Renal pelvis (tissue), 4 donors: ENCODE measurements around the gene AGPAT2. TPM values are rescaled to one million over a fixed set of nuclear protein-coding genes. Genes with fewer than 3 reads are reported as not detected.

Experiments
- DNase-seq: peaks from one replicate; pipeline ENCODE4 v3.0.0-alpha.2; 2013
- polyA plus RNA-seq, 3 donors: library from polyadenylated mRNA; unstranded; fragments of 120-200 nt; gene quantifications; one replicate each; pipeline ENCODE4 v1.2.1, GENCODE V29; 2013; ENCODE audit not compliant: insufficient read length in 3 of 3

Gene AGPAT2
- polyA plus RNA-seq, 3 donors, result 51.5 to 61.0 (median 59.4) TPM

DNA sequence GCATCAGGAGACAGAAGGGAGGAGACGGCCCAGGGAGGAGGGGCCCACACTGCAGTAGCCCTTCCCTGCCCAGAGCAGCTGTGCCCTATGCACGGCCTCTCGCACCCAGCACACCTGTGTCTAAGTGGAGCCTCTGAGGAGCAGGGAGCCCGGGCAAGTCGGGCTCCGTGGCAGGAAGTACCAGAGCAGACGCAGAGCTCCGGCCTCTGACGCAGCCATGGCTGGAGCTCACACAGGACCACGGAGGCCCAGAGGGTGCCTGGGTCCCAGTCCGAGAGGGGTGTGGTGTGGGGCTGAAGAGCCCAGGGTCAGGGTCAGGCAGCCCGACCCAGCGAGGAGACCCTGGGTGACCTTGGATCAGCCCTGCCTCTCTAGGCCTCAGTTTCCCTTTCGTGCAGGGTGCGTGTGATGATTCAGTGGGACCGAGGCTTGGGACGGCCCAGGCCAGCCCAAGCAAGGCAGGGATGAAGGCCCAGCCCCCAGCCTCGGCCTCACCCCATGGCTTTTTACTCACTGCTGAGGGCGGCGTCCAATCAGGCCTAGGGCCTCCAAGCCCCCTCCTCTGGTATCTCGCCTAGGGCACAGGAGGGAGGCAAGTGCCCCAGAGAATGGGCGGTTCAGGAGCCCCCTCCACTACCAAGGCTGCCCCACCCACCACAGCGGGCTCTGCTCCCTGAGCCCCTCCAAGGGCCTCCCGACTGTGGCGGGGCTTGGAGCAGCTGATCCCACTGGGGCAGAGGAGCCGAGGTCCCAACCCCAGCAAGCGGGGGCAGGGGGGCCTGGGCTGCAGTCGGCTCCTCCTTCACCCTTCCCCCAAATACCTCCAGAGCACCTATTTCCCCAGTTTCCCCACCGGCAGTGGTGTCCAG lies 4.3 kb upstream of the AGPAT2 start:
- DNase-seq, result no peak

- no peak for DNase-seq
Observed at GRCh38 chr9:136690806-136691261, 3.6 kb upstream of the AGPAT2 start.

- no peak for DNase-seq
Observed at GRCh38 chr9:136690104-136690805, 3.0 kb upstream of the AGPAT2 start.

GRCh38 chr9:136689108-136689460 lies 1.8 kb upstream of the AGPAT2 start:
- no peak for DNase-seq

DNA sequence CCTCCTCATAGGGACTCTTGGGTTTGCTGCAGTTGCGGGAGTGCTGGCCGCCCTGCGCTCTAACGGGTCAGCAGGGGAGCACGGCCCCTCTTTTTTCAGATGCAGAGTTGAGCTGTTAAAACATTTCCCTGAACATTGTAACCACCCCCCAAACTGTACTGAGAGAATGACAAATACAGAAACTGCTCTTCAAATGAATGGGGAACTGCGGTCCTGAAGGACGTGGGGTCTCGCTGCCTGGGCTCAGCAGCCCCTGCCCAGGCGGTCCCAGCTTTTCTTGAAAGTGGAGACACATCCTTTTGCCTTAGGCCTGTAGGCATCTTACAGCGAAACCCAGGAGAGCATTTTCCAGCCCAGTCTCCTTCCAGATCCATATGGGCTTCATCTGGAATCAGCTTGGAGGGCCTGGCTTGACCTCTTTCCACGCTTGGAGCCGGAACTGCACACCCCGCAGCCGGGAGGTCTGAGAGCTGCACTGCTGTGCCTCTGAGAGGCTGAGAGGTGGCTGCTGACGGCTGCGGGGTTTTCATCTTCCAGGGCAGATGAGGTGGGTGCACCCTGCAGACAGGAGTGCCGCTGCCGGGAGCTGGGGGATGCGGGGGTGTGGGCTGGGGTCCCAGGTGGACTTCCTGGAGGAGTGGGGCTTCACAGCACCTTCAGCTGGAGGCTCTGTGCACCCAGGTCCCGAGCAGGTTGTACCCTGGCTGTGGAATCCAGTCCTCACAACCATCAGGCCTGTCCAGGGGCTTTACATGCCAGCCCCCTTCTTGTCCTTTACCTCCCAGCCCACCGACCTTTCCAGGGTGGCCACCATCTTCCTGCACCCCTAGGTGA lies 1.2 kb upstream of the AGPAT2 start:
- DNase-seq, result no peak

DNA sequence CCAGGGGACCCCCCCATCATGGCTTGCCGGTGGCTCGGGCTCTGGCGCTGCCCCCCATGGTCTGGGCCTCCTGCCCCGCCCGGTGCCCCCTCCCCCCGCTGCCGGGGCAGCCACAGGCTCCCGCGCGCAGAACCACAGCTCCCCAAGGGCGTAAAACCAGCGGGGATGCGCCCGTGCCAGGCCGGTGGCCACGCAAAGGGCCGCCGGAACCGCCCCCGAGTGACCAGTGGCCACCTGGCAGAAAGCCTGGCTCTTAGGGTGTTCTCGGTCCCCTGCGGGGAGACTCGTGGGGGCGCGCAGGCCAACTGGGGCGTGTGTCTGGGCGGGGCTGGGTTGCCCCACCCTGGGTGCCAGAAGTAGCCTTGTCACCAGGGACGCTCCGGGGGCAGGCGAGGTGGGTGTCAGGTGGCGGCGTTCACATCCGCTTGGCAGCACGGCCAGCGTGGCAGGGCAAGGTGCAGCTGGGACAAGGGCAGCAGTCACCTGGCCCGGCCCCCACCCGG lies 515 bp upstream of the AGPAT2 start:
- DNase-seq, result no peak

DNA sequence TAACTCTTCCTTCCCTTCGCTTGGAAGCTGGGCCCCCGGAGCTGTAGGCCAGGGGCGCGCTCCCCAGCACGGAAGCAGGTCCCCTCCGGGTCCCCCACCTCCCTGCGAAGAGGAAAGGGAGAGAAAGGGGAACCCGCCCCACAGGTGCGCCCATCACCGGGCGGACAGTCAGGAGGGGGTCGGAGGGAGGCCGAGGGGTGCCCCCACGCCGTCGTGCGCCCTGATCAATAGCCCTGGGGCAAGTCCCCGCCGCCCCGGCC lies 793 bp downstream of the AGPAT2 start:
- no peak for DNase-seq

- no peak for DNase-seq
Observed at GRCh38 chr9:136685790-136686533, 1.3 kb downstream of the AGPAT2 start.

GRCh38 chr9:136685216-136685615 lies 2.0 kb downstream of the AGPAT2 start:
- DNase-seq, result no peak

DNA sequence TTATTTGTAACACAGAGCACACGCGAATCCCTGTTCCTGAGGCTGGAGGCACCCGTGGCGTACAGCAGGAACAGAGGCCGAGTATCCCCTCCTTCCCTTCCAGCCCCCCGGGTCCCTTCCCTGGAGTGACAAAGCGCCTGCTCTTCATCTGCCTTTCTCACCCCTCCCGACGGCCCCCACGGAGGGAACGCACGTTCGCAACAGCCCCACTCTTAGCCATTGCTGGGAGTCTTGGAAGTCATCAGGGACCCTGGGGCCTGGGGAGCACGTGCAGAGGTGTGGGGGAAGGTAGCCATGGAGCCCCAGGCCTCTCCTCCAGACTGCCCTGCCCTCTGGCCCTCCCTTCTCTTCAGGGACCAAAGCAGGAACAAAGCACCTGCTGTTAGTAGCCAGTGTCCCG lies 2.5 kb downstream of the AGPAT2 start:
- DNase-seq, result no peak

DNA sequence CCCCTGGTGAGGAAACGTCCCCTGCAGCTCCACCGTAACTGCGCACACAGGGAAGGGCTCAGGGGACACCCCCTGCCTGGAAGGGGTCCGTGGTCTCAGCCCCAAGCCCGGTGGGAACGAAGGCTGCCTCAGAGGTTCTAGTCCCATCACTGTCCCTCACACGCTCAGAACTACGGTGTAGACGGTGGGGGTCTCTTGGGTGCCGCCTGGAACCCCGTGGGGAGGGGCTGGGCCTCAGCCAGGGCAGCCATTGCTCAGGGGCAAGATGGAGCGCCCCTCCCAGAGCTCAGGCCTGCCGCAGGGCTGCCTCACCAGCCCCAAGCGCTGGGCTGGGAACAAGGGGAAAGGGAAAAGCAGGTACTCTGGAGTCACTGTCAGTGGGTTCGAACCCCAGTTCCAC lies 2.9 kb downstream of the AGPAT2 start:
- DNase-seq, result no peak

DNA sequence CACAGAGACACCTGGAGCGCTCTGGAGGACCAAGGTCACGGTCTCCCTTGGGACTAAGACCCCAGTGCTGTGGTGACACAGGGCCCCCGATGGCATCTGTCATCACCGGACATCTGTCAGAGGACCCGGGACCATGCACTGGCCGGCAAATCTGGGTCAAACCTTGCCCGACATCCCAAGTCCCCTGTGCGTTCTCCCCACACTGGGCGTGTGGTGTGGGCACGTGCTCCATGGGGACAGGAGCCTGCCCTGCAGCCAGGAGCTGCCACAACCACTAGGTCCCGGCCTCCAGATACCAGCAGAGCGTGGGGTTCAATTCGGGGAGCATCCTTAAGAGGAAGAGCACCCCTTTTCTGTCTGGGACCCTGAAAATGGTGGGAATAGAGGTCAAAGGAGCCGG lies 3.5 kb downstream of the AGPAT2 start:
- DNase-seq, result no peak

GRCh38 chr9:136683173-136683745 lies 4.0 kb downstream of the AGPAT2 start:
- DNase-seq, result no peak

GRCh38 chr9:136682710-136683109 lies 4.5 kb downstream of the AGPAT2 start:
- DNase-seq, result no peak

DNA sequence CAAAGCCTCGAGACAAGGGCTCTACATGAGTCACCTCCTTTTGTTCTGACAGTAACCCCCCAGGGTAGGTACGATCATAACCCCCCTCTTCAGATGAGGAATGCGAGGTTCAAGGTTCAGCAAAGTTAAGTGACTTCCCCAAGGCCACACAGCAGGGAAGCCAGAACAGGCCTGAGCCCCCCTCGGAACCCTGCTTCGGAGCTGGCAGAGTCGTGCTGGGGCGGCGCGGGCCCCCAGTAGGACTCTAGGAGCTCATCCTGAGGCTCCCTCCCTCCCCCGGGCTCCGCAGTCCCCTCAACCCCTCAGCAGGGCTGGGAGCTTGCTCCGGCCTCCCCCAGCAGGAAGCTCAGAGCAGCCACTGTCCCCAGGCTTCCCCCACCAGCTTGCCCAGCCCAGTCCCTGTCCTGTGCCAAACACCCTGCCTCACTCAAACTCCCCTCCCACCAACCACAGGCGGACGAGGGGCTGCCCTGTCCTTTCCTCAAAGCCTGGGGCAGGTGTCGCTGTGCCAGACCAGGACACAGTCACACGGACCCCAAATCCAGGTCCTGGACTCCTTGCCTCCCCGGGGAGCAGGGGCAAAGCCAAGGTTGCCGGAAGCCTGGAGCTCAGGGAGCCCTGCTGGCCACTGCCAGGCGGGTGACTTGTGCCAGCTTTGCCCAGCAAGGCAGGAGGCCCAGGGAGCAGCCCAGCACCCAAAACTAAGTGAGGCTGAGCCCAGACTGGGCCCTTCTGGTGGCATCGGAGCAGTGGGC lies 5.1 kb downstream of the AGPAT2 start:
- no peak for DNase-seq

GRCh38 chr9:136681029-136681428 lies 6.2 kb downstream of the AGPAT2 start:
- DNase-seq, result no peak

DNA sequence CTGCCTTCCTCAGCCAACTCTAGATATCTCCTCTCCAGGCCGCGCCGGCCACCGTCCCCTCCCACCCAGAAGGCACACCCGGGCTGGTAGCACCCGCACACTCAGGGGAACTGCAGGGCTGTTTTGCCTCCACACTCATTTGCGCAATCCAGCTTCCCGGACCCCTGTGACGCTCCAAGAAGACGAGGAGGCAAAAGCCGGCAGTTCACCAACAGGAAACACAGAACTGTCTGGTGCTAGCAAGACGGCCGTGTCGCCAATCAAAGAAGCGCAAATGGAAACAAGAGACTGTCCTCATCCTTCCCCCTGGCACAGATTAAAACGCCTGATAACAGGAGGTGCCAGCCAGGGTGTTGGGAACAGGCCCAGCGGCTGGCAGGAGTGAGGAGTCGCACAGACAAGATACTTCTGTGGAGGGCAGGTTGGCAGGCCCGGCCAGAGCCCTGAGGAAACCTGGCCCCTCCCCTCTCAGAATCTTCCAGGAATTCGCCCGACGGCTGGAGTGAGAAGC lies 7.8 kb downstream of the AGPAT2 start:
- no peak for DNase-seq

DNA sequence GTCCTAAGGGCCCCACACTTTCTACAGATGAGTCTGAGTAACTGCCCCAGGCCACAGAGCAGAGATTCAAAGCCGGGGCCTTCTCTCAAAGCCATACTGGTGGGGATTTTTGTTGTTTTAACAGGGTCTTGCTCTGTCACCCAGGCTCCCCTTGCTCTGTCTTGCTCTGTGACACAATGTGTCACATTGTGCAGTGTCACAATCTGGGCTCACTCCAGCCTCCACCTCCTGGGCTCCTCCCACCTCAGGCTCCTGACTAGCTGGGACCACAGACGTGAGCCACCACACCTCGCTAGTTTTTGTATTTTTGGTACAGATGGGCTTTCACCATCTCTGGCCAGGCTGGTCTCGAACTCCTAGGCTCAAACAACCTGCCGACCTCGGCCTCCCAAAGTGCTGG lies 8.6 kb downstream of the AGPAT2 start:
- DNase-seq, result no peak

- no peak for DNase-seq
Observed at GRCh38 chr9:136678034-136678433, 9.2 kb downstream of the AGPAT2 start.

- DNase-seq, result no peak
Observed at GRCh38 chr9:136676920-136677686, 10.2 kb downstream of the AGPAT2 start.
